GM19463 (cell line): ENCODE measurements around the gene MGMT.

ENCODE experiments used
- ATAC-seq: cut with Tn5 transposase; IDR thresholded peaks from one replicate; pipeline ENCODE4 v1.9.1; 2021; ENCODE audit warnings: mild to moderate bottlenecking, moderate library complexity; ENCODE audit not compliant: unreplicated experiment

The MGMT gene

DNA sequence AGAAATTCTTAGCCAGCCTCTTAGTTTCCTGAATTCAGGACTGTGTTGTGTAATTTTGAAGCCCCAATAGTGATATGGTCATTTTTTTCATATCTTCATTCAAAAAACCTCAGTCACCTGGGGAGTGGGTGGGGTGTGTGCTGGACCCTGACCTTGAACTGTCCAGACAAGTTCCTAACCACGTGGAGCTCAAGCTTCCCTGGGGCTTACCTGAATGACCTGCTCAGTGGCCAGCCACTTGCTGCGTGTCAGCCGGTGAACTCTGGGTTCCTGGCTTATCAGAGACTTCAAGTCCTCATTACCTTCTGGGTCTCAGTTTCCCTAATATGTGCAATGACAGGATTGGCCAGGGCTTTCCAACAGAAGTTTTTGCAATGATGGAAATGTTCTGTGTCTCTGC, 27.1 kb downstream of the MGMT start:
- no peak for ATAC-seq

DNA sequence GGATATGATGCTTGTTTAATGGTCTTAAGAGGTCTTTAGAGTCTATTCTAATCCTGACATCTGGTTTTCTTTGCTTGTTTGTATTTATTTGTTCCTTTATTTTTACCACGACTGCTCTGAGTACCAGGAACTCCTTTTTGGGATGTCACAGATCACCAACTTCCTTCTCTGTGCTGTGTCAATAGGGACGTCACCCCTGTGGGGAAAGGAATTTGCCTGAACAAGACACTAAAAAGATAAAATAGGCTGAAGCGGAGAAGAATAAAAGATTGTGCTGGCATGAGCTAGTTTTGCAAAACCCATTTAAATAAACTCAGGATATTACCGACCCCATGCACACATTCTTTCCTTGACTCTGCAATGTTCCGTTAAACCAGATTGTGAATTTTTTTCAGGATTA, 27.7 kb downstream of the MGMT start:
- no peak for ATAC-seq

DNA sequence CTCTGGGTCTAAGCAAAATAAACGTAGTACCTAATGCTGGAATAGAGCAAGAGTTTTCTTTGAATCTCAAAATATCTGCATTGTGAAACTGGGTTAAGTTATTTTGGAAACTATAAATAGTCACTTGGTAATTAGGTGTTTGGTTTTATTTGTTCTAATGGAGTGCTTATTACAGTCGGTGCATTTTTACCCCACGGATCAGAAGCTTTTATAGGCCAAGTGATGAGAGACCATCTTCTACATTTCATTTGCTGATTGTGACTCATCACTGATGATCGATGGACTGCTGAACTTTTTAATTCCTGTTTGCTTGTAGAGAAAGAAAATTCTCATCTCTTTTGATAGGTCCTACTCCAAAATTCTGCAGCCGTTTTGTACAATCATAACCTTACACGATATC, 28.2 kb downstream of the MGMT start:
- ATAC-seq, result no peak

DNA sequence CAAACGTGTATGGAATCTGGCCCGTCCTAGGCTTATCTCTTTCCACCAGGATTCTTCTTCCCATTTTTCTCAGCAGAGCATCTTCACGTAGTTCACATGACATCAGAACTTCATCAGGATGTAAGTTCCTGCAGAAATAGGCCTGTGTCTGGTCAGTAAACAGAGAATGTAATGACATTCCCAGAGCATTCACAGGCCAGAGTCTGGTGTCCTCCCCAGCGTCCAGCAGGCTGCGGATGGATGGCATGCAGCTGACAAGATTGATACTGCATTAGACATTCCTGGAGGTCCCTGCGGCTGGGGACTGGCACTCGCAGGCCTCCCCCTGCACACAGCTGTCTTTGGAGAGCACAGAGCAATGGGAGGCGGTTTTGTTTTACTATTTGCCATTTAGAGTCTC, 28.7 kb downstream of the MGMT start:
- ATAC-seq, result no peak

DNA sequence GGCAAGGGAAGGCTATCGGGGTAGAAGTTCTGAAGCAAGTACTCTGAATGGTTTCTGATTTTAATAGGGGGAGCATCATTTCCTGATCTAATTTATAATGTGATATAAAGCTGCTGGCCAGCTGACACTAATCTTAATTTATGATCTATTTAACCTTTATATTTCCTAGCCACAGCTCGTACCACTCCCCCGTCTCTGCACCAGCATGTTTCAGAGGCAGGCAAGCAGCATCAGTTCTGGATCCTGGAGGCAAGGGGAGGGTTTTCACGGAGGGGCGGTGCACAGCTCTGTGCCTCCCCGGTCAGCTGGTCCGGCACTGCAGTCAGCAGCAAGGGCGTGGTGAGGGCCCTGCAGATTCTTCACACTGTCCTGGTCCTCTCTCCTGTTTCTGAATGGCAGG, 30.0 kb downstream of the MGMT start:
- no peak for ATAC-seq

DNA sequence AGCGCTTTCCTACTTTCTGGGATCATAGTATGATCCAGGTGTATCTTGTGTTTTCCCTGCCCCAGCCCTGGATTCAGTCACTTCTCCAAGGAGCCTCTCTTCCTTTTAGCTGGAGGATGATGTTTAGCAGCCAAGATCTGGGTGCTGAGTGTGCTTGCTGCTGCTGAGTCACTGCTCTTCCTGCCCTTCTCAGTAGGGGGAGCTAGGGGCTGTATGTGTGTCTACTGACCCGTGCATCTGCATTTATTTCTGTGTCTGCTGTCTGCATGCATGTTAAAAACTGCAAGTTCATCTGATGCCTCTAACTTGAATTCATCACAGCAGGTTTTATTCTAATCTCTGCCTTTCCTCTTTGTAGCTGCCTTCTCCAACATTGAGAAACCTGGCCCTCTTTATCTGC, 31.6 kb downstream of the MGMT start:
- no peak for ATAC-seq

DNA sequence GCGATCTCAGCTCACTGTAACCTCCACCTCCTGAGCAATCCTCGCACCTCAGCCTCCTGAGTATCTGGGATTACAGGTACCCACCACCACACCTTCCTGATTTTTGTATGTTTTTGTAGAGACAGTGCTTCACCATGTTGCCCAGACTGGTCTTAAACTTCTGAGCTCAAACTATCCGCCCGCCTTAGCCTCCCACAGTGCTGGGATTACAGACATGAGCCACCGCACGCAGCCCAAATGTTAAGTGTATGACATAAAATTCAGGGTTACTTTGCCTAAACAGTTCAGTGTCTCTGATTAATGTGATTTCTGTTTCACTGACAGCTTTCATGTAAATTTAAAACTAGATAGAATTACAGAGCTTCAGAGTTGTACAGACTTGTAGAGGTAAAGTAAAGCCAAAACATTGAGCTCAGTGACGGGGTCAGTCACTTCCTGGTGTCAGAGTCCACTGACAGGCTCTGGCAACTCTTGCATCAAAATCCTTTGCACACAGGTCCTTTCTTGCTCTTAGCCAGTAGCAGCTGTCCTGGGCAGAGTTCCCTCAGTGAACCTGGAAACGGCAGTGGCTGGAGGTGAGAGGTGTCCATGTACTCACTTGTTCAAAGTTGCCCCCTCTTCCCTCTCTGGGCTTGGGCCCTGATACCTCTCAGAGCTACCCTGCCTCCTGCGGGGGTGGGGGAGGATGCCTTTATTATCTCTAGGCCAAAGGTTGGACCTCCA, 33.7 kb downstream of the MGMT start:
- ATAC-seq, result no peak

DNA sequence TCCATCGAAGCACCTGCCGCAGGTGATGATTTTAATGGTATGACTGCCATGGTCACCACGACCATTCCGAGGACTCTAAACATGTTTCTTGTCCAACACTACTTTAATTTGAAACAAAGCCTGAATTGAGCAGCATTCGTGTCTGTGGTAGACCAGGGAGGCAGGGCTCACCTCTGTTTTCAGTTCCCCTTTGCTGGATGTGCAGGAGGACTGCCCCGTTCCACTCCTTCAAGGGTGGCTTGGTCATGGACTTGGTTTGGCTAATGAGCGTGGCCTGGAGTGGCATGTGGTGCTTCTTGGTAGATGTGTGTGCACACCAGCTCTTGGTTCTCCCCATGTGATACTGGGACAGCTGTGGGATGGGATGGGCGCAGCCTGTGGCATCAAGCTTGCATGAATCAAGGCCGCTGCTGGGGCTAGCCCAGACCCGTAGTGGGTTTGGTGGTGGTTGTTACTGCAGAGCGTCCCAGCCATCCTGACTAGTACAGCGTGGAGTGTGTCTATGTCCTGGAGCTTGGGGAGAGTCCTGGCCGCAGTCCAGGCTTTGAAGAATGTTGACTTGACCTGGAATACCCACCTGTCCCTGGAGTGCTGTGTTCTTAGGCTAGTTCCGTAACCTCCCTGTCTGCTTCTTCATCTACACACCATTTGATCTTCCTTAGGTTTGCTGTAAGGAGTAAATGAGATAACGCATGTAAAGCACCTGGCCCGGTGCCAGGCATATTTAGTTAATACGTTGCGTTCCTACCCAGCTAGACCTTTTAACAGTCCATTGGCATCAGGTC, 34.8 kb downstream of the MGMT start:
- ATAC-seq, result peak; percentile 93

DNA sequence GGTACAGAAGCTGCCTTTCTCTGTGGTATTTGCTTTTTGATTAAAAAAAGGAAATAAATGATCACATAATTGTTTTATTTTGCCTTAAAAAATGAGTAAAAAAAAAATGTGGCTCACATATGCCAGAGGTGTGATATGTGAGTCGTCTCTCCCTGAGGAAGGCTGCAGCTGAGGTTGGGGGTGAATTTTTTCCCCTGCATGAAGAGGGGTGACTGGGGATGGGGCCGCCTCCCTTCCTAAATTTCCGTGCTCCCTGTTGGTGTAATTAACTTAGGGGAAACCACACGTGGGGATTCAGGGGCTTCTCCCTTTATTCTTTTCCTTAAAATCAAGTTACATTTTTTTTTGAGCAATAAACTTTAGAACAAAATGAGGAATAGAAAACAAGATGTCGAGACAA, 35.4 kb downstream of the MGMT start:
- ATAC-seq, result no peak

DNA sequence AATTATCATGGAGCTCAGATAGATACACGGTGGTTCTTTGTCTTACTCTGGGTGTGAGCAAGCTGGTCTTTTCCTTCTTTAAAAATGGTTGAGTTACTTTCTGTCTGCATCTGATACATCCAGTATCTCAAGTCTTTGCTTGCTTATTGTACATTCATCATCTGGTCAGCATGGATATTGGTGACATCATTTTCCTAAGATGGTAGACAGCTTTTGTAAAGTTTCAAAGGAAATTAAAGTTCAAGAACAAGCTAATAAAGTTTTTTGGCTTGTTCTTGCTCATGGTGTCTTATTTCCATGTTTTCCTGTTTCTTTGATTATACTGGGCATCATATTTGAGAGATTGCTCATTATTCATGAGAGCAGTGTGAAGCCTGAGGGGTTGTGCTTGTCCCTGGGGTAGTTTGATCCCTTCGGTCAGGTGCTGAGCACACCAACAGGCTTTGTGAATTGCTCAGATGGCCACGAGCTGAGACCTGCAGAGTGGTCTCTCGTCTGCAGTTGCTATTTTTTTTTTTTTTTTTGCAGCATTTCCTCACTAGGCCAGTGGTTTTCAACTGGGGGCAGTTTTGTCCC, 38.5 kb downstream of the MGMT start:
- no peak for ATAC-seq

DNA sequence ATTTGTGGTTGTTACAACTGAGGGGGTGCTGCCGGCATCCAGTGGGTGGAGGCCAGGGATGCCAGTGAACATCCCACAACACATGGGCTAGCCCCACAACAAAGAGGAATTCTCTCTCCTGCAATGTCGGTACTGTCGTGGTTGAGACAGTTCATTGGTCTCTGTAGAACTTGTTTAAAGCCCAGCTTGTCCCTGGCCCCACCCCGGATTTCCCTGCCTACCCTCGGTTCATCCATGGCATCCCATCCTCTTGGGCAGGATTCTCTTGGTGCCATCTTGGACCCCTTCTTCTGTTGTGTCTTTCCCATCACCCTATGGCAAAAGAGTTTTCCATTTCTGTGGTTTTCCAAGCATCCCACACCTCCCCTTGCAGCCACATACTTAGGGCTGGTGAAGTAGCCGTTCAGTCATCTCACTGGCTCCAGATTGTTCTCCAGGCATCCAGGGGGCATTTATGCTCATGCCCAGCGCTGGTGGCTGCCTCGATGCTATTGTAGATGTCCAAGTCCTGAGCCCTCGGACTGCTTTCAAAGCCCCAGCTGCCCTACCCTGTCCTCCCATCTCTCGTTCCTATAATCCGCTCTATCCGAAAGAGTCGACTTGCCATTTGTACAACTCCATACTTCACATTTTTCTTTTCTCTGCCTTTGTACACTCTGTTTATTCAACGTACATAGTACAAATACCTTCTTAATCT, 39.2 kb downstream of the MGMT start:
- no peak for ATAC-seq

DNA sequence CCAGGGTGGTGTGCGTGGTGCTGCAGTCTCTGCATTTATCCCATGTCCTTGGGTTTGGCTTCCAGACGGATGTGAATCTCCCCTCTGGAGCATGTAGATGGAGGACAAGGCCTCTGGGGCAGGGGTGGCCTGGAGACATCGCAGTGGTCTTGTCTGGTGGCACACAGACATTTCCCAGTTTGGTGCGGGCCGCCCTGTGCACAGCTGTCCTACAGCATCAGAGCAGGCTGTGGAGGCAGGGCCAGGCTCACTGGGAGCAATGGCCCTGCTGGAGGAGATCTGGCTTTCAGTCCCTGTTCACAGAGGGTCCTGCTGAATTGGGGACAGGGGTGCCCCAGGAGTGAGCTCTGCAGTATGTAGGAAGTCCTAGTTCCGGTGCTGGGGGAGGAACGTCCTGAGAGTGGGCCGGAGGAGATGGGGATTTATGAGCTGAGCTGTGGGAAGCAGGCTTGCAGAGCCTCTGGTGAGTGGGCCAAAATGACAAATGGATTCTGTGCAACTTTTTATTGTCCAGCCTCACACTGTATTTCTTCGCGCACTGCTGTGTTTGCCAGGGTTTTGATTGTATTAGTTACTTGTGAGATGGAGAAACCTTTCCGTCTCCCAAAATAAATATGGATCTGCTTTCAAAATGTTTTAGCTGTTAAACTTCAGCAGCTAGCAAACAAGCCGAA, 40.3 kb downstream of the MGMT start:
- ATAC-seq, result no peak

DNA sequence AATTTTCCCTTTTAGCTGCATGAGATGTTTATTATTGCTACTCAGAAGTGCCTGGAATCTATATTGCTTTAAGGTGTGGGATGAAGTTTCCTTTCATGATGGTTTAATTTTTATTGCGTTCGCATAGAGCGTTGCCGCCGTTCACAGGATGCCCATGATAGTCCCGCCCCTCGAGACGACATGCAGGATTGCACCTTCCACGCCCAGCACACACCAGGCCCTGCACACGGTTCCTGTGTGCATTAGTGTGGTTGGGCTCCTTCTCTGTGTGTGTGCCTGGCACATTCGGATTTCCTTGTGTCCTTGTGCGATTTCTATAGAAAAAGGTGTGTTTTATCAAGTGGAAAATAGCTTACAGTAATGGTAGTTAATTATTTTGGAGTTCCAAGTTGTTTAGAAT, 42.1 kb downstream of the MGMT start:
- no peak for ATAC-seq

DNA sequence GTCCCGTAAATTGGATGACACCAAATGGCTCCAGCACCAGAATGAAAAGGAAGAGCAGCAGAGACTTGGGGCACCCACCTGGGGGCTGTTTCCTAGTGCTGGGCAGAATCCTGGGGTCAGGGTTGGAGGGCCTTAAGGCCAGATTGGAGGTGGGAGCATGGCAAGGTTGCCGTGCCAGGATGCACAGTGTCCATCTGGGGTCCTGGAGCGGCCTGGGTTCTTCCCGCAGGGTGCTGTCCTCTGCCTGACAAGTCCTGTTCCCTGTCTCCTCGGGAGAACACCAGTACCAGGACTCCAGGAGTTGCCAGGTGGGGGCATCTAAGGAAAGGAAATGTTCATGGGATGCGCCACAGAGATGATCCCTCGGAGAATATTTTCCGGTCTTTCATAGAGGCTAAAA, 42.8 kb downstream of the MGMT start:
- ATAC-seq, result no peak

DNA sequence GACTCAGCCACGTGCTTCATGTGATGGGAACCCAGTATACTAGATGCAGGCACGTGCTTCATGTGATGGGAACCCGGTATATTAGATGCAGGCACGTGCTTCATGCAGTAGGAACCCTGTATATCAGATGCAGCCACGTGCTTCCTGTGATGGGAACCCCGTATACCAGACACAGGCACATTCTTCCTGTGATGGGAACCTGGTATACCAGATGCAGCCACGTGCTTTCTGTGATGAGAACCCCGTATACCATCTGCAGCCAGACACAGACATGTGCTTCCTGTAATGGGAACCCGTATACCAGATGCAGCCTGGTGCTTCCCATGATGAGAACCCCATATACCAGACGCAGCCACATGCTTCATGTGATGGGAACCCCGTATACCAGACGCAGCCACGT, 44.0 kb downstream of the MGMT start:
- ATAC-seq, result no peak

DNA sequence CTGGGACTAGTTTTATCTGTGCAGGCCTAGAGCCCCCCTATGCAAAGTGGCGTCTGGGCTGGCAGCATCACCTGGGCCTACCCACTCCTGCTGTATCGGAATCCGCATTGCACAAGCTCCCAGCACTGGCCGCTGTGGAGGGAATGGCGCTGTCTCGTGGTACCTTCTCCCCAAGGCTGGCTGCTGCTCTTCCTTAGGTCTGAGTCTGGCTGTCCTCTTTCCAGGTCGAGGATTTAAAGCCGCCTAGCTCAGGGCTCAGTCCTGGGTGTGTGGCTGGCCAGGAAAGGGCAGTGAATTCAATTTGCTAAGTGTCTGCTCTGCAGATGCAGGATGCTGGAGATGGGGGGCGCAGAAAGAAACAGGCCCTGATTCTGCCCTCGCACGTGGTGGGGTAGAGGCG, 44.7 kb downstream of the MGMT start:
- ATAC-seq, result no peak

DNA sequence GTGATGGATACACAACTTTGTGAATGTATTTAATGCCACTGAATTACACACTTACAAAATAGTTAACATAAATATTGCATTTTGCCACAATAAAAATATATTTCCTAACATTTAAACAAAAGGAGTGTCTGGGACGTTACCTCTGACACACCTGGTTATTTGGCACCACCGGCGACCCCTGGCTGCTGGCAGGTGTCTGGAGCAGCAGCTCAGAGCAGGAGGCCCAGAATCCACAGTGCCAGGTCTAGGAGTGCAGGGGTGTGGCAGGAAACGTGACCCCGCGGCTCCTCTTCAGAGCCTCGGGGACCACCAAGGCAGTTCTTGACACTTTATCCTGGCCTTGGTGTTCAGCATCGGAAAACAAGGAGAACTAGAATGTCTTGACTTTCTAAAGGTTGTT, 46.3 kb downstream of the MGMT start:
- no peak for ATAC-seq

DNA sequence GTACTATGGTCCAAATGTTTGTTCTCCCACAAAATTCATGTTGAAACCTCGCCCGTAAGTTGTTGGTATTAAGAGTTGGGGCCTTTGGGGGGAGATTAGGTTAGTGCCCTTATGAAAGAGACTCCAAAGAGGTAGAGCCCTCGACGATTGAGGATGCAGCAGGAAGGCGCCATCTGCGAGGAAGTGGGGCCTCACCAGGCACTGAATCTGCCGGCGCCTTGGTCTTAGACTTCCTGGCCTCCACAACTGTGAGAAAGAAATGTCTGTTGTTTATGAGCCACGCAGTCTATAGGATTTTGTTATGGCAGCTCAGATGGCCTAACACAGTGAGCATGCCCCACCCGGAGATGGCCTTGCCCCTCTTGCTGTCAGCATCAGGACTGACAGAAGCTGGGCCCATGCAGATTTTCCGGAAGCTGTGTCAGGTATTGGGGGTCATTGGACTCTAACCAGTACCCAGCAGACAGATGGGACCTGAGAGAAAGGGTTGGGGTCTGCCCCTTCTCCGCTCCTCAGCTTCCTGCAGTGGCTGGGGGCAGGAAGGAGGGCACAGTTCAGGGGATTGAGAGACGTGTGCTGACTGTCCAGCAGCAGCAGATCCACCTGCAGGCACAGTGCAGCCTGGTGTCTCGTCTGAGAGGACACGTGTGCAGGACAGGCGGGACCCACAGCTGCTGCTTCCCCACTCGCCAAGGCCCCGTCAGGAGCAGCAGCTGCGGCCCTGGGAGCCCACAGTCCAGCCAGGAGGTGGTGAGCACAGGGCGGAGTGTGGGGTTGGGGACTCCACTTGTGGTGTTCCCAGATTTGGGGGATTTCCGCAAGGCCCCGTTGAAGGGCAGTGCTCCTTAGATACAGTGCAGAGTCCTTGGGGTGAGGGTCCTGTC, 47.8 kb downstream of the MGMT start:
- no peak for ATAC-seq

DNA sequence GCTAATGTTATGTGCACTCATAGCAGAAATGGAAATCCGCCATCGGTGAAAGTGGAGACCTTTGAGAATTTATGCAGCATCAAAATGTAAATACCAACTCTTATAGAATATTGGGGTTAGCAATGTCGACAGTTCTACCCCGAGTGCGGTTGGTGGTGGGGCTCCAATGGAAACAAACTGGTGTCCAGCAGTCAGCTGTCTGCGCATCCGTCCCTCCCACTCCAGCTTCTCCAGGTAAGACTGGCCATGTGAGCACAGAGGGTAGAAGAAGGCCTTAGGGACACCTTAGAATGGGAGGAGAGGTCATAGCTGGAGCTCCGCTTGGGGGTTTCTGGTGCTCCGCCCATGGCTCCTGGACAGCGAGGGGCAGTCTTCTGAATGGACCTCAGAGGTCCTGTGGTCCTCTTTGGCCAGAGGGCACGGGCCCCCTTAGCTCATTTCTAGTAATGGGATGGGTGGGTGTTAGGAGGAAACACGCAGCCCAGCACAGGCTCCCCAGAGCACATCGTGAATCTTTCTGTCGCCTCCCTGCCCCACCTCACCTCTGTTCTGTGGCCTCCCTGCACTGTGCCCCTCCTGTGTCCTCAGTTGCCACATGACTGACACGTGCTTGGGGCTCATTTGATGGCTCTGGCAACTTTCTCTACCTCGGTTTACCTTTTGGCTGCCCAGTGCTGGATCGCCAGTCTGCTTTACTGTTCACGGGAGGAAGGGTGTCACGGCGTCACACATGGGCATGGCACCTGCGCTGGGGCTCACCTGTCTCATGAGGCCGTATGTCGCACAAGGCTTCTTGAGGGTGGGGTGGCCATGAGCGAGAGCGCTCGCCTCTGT, 50.0 kb downstream of the MGMT start:
- ATAC-seq, result no peak
